Adrenal gland (tissue), 5 donors: Measurements from ENCODE around the gene NUP155.

Experiments
- CTCF ChIP-seq, 6 experiments: fragments of 450-650 bp in 4 of 6; fragments of 200-600 bp in 2 of 6; sonication (generic) in 1 of 6; IDR thresholded peaks; 1 replicate in 5 of 6; 2 replicates in 1 of 6; pipeline versions ENCODE4 v1.5.1 to v1.8.0; 2016 to 2021; ENCODE audit warnings: antibody characterized with exemption in 6 of 6, mild to moderate bottlenecking in 2 of 6, moderate library complexity in 1 of 6
- POLR2A ChIP-seq, 2 donors: fragments of 450-650 bp; IDR thresholded peaks; one replicate each; pipeline ENCODE4 v1.6.1; 2017; ENCODE audit warnings: antibody characterized with exemption in 2 of 2, mild to moderate bottlenecking in 2 of 2, moderate library complexity in 1 of 2
- donor health status: DM: no; HTN: no; CAD: no.

GRCh38 chr5:37304888-37305287, 66.0 kb downstream of the NUP155 start:
- TF ChIP-seq CTCF (IDR thresholded peaks at IDR 0.05) (no peak), POLR2A (IDR thresholded peaks at IDR 0.05) (no peak)
